Stimulated activated CD4-positive, alpha-beta T cell treated with anti-CD3 and anti-CD28 coated beads, Interleukin-1b, Interleukin-23, amount 100 ng/mL, for 24 hours (primary cell): Measurements from ENCODE around the gene GGTLC1.

Experiments
- DNase-seq, 4 experiments: peaks; one replicate each; pipeline ENCODE4 v3.0.0-alpha.2; 2020; ENCODE audit warnings: low read depth in 4 of 4, low spot score in 1 of 4

The GGTLC1 gene

DNA sequence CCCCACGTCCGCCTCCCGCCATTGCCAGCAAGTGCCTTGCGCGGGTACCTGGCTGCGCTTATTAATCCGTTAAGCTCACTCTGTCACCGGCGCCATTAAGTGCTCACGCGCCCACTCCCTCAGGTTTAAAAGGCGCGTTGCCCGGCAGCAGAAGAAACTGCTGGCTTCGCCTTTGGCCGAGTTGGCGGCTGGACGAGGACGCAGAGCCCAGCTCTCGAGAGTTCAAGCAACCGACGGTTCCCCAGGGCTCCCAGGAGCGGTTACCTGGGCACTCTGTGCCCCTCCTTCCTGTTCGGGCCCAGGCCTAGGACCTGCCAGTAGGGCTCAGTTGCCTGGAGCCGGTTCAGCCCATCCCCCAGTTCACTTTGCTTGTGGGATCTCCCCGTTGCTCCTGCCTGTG is at the start of gene GGTLC1:
Gene GGTLC1, minus strand, starts transcription at position 219 of the 400 bp plus-strand sequence. CDS start 2,168 bp downstream, outside the sequence.
- no peak for DNase-seq

DNA sequence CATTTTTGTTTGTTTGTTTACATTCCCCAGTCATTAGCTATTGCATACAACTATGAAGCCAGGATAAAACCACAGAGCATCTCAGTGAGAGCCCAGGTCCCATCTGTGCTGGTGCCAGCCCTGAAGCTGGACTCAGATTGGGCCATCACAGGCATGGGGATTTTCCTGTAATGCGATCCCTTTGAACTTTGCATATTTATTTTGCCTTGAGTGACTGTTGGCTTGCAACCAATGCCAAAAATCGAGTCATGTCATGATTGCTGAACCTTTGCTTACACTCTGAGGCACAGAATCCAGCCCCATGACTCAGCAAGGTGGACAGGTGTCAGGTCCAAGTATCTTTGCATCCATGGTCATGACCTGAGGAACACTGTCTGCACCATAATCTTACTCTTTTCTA is 46.2 kb upstream of the GGTLC1 start:
- no peak for DNase-seq

- DNase-seq: no peak
These were observed 45.0 kb upstream of the GGTLC1 start for GRCh38 chr20:24033565-24033964.

DNA sequence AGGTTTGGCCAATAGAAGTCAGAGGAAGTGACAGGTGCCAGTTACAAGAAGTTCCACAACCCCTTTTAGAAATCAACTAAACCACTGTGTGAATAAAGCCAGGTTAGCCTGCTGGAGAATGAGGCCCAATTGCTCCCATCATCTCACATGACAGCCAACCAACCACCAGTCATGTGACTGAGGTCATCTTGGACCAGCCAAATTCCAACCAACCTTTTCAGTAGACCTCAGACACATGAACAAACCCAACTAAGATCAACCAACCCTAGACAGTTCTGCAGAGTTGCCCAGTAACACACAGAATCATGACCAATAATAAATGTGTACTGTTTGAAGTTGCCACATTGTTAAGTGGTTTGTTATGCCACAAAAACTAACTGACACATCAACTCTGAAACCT is 44.6 kb upstream of the GGTLC1 start:
- DNase-seq: no peak

GRCh38 chr20:24032400-24032898 is 43.9 kb upstream of the GGTLC1 start:
- no peak for DNase-seq

DNA sequence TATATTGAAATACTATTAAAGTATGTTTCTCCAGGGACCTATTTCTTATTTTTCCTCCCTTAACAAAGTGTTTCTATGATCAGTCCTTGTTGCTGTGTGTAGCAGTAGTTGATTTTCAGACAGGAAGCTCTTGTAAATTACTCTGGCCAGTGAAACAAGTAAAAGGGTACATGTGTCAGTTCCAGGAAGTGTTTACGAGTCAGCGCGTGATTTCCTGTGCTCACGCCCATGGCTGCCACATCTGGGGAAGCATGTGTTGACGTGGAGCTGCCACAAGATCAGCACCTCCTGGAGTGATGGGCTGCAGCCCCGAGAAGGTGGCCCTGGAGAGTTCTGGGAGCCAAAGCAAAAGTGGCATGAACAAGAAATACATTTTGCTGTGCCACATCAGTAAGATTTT is 38.6 kb upstream of the GGTLC1 start:
- DNase-seq: peak; percentile 18 to 48 (median 34)

GRCh38 chr20:24022621-24023180 is 34.1 kb upstream of the GGTLC1 start:
- DNase-seq: no peak

- DNase-seq: no peak
These were observed 30.2 kb upstream of the GGTLC1 start for GRCh38 chr20:24018796-24019195.

DNA sequence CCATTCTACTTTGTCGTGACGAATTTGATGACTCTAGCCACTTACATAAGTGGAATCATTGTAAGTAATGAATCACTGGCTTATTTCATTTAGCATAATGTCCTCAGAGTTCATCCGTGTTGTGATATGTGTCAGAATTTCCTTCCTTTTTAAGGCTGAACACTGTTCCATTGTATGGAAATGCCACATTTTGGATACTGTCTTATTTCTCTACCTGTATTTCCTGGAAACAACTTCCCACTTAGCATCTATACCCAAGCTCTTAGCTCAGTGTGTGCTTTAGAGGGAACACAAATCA is 28.8 kb upstream of the GGTLC1 start:
- no peak for DNase-seq

DNA sequence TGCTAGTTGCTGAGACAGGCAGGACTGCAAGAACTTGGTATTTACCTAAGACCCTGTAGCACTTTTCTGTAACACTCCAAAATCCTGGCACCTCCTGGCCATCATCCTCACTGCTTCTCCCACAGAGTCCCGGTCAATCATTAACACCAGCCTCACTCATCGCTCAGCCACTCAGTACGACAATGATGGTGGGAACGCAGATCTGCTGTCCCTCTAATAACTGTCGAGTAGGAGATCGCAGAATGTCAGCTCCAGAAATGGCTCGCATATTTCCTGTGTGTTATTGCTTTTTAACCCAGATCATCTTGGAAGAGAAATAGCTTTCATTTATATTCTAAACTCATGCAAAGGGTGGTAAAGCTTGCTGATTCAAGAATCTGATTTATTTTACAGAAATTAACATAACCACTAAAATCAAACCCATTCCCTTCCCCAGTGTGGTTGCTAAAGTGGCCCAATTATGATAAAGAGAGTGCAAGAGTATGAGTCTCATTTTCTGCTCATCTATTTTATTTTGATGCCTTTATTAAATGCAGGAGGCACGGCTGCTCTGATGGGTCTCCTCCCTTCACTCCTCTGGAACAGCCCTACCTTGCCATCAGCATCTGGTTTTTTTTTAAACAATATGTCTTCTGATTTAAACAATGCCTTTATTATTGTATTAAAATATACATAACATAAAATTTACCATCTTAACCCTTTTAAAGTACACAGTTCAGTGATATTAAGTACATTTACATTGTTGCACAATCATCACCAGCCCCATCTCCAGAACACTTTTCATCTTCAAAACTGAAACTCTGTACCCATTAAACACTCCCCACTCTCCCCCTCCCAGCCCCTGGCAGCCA is 28.3 kb upstream of the GGTLC1 start:
- no peak for DNase-seq

- DNase-seq: no peak
These were observed 25.4 kb upstream of the GGTLC1 start for GRCh38 chr20:24013953-24014352.

GRCh38 chr20:24011282-24011681 is 22.7 kb upstream of the GGTLC1 start:
- DNase-seq: no peak

- DNase-seq: no peak
These were observed 19.2 kb upstream of the GGTLC1 start for GRCh38 chr20:24007758-24008157.

DNA sequence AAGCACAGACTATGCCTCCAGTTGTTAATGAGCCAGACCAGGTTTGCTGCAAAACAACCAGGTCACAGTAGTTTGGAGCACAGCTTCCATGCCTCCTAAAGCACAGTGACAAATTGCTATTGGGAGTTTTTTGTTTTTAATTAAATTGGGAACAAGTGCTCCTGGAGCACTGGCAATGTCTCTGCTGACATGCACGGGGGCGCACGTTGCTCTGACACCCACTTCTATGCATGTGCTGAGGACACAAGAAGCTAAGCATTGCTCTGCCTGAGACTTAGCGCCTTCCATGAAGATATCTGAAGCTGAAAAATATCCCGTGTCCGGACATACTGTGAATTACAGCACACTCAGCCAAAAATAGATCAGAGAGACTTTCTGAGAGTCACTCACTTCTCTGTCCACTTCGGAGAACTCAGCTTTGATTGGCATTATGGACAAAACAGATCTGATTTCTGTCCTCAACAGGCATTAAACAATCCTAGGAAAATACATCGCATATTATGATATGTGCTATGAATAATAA is 18.6 kb upstream of the GGTLC1 start:
- DNase-seq: no peak

DNA sequence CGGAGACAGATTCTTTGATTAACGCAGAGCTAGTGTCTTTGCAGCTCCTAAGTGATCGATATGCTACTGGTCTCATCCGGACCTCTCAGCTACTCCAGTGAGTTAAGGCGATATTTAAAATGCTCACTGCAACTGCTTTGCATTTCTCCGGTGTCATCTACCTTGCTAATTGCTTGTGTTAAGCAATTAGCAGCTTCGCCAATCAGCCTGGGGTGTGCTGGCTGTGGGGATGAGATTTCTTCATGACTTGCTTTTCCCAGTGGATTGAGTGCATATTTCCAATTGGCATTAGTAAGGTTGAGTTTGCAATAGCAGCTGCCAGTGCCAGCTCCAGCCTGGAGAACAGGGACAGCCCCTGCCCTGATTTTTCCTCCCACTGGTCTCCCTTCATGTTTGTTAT is 18.0 kb upstream of the GGTLC1 start:
- DNase-seq: no peak

DNA sequence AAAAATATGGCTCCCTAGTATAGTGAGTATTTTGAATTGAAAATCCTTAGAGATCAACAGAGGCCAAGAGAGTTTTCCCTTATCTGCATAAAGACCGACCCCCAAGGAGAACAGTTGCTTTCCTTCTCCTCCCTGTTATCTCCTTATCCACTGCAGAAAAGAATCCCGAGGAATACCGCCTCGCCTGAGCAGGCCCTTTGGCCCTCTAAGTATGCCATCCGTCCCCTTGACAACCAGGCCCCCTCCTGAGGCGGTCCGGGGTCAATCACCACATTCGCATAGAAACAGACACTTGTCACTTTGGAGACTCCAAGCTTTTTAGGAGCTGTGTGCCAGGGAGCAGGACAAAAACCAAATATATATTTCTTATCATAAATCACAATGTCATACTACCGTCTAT is 15.9 kb upstream of the GGTLC1 start:
- DNase-seq: no peak

- DNase-seq: no peak
These were observed 14.3 kb upstream of the GGTLC1 start for GRCh38 chr20:24002896-24003295.

- no peak for DNase-seq
These were observed 13.3 kb upstream of the GGTLC1 start for GRCh38 chr20:24001712-24002405.

DNA sequence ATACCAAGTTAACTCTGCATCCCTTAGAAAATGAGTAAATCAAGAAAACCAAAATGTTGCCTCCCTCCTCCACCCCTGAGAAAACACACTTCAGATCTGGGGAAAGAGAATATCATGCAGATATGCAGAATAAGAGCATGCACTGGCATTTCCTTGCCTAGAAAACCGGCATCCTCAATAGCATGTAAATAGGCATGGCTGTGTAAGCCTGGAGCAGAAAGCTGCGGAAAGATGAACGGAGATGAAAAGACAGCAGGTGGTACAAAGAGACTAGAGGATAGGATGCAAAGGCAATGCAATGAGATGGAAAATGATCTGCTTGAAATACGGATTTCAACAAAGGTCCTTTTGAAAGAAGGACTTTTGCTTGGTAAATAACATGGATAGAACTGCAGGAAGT is 10.3 kb upstream of the GGTLC1 start:
- DNase-seq: no peak

- no peak for DNase-seq
These were observed 9.8 kb upstream of the GGTLC1 start for GRCh38 chr20:23998392-23998791.

DNA sequence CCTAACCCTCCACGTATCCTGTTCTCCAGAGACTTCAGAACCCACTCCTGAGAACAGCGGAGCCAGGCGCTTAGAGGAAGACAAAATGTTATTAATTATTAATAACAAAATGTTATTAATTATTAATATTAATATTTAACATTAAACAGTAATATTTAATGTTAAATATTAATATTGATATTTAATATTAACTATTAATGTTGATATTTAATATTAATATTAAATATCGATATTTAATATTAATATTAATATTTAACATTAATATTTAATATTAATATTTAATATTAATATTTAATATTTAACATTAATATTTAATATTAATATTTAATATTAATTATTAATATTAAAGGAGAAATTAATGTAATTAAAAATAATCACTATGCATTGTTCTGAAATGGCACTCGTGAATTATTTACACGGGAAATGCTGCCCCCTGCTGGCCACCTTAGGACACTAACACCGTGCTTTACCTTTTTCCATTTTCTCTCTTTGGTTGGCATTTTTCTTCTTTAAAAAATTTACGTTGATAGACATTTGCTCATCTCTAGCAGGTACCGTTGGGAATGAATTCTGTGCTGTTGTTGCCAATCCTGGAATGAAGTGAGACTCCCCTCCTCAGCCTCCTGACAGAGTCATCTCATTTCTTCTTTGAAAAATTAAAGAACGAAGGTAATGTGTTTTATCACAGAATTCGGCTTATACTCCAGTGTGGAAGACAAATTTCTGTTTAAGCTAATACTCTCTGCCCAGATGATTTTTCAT is 7.5 kb upstream of the GGTLC1 start:
- peak; percentile 26 to 59 (median 41) for DNase-seq
